Activated CD4-positive, CD25-positive, alpha-beta regulatory T cell treated with anti-CD3 and anti-CD28 coated beads, Interleukin-2, amount 50 U/mL, for 72 hours (primary cell): ENCODE measurements around the gene FYCO1.

Experiments
- DNase-seq: peaks from one replicate; pipeline ENCODE4 v3.0.0; 2021

The FYCO1 gene

DNA sequence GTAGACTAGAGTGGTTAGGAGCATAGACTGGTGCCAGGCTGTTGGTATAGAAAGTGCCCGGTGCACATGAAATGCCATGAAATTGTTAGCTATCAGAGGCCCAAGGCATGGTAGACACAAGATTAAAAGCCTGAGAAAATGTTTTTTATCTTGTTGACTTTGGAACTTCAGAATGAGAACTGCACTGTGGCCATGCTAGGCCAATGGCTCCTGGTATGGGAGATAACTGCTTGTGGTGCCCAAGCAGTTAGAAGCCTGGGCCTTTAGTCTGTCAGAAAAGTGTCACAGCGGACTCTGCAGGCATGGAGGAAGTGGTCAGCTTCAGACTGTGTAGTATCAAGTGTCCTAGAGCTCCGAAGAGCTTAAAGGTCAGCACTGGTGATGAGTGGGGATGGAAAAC is 11.9 kb downstream of the FYCO1 start:
- no peak for DNase-seq

GRCh38 chr3:45981346-45982074 is 14.1 kb downstream of the FYCO1 start:
- DNase-seq = no peak

GRCh38 chr3:45980819-45981218 is 14.8 kb downstream of the FYCO1 start:
- DNase-seq = no peak

GRCh38 chr3:45980229-45980813 is 15.3 kb downstream of the FYCO1 start:
- DNase-seq = no peak

GRCh38 chr3:45979378-45979777 is 16.2 kb downstream of the FYCO1 start:
- no peak for DNase-seq

GRCh38 chr3:45978006-45978761 is 17.4 kb downstream of the FYCO1 start:
- peak; percentile 57 for DNase-seq

DNA sequence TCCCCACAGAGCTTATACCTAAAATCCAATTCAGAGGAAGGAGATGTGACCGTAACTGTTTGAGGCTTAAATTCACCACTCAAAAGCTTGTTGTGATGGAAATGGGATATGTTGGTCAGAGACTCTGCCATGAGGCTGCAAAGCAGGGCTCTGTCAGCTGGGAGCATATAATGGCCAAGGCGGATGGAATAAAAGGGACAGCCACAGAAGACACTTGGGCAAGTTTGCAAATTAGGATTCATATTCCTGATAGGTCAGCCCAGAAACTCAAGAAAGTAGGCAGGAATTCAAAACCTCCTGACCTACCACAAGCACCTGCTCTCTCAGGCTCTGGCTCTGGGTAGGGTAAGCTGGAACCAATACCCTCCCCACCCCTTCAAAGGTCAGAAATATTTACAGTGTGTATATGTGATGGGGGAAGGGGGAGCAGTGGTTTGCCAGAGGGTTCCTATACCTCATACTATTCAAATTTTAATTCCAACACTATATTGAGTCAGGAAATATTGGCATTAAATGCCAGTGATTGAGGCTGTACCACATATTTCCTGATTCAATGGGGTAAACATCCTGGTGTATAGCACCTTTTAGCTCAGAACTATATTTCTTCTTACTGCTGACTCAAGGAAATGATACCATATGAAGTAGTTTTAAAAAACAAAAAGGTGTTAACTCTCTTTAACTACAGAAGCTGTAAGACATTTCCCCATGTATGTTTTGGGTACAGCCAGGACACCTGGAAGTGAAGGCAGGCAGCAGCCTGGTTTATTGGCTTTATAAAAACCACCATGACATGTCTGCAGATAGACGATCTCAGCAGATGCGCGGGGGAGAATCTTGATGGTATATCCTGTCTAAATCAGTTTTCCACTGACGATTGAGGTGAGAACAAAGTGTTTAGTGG is 19.2 kb downstream of the FYCO1 start:
- no peak for DNase-seq

GRCh38 chr3:45975686-45976085 is 19.9 kb downstream of the FYCO1 start:
- DNase-seq = no peak

DNA sequence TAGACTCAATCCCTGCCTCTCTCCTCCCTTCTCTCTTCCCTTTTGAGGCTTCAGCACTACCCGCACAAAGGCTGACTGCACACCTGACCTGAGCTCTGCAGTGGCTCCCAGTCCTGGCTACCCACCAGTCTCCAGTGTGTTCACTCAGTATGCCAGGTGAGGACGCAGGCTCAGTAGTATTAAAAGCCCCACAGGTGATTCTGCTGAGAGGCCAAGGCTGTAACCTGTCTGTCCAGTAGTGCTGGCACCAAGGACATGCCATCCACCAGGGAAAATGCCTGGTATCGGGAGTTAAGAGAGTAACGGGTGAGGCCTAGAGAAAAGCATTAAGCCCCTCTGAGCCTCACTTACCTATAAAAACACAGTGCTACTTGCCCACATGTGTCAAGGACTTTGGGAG is 20.9 kb downstream of the FYCO1 start:
- no peak for DNase-seq

GRCh38 chr3:45972534-45973402 is 22.9 kb downstream of the FYCO1 start:
- no peak for DNase-seq

DNA sequence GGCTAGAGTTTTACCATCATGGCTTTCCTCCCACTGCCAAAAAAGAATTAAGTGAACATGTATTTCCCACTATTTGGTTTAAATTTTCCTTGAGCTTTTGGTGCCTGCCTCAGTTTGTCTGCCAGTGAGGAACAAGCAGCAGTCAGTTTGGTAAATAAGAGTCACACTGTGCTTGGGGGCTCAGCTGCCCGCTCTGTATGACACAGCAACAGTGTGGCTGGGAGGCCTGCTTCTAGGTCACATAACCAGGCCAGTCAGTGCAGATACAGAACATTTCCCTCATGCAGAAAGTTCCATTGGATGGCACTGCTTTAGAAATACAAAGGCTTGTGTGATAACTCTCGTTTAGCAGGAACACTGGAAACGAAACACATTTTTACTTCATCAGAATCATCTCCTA is 25.7 kb downstream of the FYCO1 start:
- no peak for DNase-seq

- no peak for DNase-seq
Observed at GRCh38 chr3:45969116-45969515, 26.5 kb downstream of the FYCO1 start.

- DNase-seq = no peak
Observed at GRCh38 chr3:45968706-45969105, 26.9 kb downstream of the FYCO1 start.

- no peak for DNase-seq
Observed at GRCh38 chr3:45968149-45968548, 27.5 kb downstream of the FYCO1 start.

DNA sequence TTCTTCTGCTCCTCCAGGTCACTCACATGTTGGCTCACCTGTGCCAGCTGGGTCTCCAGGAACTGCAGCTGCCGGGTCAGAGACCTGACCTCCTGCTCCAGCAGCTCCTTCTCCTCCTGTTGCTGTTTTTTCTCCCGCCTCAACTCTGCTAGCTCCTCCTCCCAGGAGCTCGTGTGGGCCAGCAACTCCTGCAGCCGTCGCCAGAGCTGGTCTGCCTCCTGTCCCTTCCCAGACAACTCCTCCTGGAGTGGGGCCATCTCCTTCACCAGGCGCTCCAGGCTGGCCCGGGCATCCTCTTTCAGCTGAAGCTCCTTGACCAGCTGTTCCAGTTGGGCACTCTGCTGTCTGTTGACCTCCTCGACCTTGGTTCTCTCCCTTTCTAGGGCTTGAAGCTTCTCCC is 27.9 kb downstream of the FYCO1 start:
- no peak for DNase-seq

DNA sequence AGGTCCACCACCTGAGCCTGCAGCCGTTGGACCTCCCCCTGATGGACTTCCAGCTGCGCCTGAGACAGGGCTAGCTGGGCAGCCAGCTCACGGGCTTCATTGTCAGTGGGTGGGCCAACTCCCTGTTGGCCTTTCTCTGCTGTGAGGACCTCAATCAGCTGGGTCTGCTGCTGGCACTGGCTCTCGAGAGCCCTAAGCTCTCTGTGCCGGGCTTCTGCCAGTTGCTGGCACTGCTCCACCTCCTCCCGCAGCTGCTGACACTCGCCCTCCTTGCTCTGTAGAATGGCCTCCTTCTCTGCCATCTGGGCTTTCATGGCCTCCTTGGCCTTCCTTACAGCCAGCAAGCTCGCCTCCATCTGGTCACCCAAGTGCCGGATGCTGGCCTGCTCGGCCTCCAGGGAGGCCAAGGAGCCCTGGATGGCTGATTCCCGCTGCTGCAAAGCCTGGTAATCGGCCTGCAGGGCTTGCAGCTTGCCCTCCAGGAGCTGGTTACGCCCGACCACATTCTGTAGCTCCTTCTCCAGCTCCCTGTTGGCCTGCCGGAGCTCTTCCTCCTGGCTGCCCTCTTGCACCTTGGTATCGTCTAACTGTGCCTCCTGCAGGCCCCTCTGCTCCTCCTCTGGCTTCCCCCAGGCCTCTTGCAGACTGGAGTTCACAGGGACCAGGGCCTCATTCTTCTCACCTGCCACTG is 28.5 kb downstream of the FYCO1 start:
- no peak for DNase-seq

DNA sequence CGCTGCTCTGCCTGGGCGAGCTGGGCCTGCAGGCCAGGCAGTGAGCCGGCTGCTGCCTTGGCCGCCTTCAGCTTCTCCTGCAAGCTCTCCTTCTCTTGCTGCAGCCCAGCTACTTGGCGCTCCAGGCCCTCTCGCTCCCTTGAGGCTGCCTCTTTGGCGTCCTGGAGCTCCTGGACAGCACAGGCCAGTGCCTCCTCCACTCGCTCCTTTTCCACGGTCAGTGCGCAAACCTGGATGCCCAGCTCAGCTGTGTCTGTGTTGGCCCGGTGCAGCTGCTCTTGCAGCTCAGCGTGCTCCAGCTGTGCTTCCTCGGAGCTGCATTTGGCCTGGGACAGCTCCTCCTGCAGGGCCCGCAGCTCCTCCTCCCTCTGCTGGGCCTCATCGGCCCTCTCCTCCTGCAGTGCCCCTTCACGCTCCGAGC is 29.2 kb downstream of the FYCO1 start:
- no peak for DNase-seq

- DNase-seq = no peak
Observed at GRCh38 chr3:45965653-45966052, 30.0 kb downstream of the FYCO1 start.

DNA sequence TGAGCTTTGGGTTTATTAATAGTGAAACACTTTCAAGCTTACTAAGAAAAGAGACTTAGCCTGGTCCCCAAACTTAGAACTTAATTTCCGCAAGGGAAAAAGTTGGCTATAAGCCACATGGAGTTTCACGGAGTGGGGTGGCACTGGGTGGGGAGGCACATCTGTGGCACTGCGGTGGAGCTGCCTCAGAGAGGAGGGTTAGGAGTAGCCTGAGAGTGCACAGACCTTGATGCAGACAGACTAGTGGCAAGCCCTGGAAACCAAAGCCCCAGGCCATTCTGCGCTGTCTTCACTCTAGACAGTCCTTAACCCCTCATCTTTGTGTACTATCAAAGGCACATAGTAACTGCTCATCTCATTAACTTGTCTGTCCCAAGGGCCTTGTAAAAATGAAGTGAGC is 30.4 kb downstream of the FYCO1 start:
- DNase-seq = no peak

DNA sequence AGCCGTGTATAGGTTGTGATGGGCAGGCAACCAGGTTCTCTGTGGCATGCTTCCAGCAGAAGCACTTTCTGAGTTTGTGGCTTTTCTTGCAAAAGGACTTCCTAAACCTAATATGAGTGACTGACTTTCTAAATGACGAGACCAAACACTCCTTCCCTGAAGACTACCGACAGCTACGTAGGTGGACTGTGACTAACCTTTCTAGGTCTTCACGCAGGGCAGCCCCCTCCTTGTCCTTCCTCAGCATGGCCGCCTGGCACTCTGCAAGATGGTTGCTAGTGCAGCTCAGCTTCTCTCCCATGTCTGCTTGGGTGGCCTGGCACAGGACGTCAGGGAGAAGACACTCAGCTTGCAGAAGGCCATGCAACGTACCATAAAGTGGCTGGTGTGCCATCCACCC is 31.5 kb downstream of the FYCO1 start:
- DNase-seq = peak; percentile 53

DNA sequence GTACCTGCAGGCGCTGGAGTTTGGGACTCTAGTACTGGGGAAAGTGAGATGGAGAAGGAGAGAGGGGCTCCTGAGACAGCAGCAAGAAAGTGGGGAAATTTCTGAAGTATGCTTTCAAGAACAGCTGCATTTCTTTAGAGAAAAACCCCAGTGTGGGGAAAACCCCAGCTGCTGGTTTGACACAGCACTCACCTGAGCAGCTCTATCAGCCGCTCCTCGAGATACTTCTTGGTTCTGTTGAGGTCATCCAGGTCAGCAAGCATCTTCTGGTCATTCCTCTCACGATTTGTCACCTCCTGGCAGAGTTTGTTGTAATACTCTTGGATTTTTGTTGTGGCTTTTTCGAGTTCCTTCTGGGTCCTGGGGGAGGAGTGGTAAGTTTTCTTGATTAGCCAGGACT is 33.6 kb downstream of the FYCO1 start:
- no peak for DNase-seq

DNA sequence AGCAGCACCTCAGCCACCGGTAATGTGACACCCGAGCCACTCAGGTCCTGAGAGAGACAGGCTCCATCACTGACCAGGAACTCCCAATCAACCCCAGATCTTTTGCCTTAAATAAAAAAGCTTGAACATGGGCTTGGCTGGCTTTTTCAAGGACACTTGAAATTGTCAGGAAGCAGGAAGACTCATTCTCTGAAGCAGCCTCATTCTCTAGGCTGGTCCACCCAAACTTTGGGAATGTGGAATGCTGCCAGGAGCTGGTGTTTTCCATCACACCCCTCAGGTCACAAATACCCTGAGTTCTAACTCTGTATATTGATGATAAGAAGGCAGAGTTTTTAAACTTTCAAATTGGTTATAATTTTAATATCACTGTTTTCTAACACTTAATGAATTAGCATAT is 35.3 kb downstream of the FYCO1 start:
- no peak for DNase-seq
